ENCODE data around the gene C1orf167.

The C1orf167 gene

GRCh38 chr1:11787804-11788436, 25.9 kb downstream of the C1orf167 start:
- DNase-seq, result no peak

GRCh38 chr1:11788549-11789053, 26.6 kb downstream of the C1orf167 start:
- DNase-seq, result no peak

DNA sequence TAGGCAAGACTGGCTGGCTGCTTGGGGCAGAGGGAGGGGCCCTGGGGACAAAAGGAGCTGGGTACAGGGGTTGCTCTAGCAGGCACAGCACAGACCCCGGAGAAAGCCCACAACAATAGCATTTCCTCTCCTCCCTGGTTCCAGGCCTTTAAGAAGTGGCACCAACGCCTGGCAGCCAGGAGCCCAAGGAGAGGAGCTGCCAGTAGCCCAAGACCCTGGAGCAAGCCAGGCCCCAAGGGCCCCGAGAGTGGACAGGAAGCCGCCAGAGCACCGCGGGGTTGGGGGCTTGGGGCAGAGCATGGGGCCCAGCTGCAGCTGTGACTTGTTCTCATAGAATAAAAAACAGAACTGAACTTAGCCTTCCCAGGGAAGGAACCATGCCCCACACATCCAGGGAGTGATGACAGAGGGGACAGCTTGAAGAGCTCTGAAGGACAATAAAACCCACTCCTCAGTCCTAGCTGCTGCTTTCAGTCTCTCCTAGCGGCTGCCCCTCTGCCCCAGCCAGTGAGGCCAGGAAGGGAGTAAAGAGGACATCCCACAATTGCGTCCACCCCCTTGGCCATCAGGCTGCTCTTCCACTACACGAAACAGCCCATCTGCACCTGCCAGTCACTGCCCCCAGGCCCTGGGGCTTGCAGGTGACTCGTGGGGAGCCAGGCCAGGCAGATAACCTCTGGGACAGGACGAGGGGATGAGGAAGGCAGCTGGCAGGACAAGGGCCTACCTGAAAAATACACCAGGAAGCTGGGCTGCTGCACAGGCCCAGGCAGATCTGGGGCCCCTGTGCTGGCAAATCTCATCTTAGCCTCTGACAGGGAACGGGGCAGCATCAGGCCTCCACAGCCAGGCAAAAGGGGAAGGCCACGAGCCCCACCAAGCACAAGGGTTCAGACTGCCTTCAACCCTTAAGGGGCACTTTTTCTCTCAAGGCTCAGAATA, 27.4 kb downstream of the C1orf167 start:
- DNase-seq, result no peak

DNA sequence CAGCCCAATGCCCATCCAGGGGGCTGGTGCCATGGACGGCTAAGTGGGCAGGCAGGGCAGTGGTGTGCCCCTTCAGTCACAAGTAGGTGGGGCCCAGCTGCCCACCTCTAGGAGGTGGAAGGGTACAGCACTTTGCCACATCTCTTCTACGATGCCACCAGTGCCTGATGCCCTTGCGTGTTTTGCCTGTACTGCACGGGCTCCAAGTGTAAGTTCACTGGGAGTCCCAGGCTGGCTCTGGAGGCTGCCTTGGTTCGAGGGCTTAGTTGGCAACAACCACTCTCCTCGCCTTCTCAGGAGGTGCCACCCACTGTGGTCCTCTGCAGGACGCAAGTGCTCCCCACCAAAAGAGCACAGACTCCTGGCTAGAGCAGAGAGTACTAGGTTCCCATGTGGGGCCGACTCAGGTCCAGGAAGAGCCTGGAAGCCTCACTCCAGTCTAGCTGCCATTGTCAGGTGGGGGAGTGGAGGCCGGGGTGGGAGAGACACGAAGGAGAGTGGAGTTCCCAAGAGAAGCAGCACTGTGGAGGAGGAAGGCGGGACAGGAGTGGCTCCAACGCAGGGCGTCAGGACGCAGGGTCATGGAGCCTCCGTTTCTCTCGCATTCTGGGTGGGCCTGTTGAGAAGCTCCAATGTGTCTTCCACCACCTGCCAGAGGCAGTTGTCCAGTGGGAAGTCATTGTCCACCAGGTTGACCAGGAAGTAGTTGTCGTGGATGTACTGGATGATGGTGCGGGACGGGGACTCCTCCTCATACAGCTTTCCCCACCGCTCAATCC, 28.3 kb downstream of the C1orf167 start:
- no peak for DNase-seq

- no peak for DNase-seq
These were observed 29.1 kb downstream of the C1orf167 start for GRCh38 chr1:11790880-11791715.

DNA sequence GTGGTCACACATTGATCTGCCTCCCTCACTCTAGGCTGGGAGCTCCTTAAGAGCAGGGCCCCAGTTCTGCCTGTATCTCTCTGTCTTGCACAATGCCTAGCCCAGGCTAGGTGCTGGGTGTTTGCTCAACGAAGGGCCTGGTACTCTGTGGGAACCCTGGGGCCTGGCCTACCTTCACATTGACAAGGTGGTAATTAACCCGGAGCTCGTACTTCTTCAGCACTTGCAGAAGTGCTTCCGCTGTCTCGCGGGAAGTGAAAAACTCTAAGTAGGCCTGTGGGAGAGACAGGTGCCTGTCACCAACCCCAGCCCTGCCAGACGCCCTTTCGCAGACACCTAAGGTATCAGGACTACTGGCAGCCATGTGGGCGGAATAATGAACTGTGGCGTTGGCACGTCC, 30.1 kb downstream of the C1orf167 start:
- no peak for DNase-seq

DNA sequence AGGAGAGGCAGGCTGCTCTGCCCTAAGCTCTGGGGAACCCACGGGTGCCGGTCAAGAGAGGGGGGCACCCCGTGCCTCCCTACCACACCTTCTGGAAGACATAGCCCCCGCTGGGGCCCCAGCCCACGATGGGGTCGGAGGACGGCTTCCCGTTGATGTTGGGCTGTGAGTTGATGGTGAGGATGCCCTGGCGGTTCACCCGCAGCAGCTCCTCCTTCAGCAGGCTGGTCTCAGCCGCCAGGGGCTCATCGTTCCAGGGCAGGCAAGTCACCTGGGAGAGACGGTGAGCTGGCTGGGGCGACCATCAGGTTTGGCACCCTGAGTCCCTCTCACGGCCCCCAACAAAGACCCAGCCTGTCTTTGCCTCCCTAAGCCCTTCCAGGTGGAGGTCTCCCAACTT, 31.8 kb downstream of the C1orf167 start:
- DNase-seq, result no peak

DNA sequence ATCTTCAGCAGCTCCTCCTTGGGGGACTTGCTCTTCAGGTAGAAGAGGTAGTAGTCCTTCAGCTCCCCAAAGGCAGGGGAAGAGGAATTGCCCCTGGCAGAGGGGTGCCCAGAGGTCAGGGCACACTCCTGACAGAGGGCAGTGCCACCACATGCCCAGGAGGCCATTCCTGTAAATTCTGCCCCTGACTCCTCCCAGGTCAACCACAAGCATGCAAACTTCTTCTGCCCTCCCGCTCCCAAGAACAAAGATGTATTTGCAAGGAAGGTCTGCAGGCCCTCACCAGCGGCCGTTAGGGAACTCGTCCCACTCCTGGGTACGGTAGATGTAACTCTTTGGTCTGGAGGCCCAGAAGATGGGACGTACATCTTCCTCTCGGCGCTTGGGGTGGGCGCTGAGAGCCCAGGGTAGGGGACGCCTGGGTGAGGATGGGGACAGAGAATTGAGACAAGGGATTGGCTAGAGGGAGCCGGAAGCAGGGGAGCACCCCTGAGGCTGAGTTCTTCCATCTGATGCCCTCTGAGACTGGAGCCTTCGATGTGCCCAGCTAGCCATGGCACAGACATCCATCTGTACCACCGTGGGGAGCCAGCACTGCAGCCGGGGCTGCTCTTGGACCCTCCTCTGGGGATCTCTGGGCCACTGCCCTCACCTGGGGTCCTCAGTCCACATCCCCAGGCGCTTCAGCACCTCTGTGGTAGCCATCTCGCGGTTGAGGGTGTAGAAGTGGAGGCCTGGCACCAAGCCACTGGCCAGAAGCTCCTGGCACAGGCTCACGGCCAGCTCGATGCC, 32.6 kb downstream of the C1orf167 start:
- no peak for DNase-seq

DNA sequence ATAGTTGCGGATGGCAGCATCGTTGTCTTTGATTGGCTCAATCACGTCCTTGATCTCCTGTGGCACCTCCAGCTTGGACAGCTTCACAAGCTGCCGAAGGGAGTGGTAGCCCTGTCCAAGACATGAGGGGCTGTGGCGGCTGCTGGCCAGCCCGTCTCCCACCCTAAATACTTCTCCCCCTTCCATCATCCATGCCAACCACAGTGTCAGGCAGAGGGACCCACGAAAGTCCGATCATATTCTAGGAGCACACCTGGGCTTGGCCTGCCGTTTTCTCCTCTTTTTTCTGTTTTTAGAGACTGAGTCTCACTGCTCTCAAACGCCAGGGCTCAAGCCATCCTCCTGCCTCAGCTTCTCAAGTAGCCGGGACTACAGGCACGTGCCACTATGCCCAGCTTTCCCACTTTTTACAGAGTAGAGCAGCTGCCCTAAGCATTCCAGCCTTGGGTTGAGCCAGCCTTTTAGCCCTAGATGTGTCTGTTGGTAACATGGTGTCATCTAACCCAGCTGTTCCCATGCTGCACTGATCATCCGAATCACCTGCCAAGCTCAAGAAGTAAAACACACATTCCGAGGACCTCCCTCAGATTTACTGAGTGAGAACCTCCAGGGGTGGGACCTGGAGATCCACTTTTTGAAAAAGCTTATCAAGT, 33.4 kb downstream of the C1orf167 start:
- no peak for DNase-seq

- DNase-seq, result no peak
These were observed 34.2 kb downstream of the C1orf167 start for GRCh38 chr1:11796036-11796828.

- DNase-seq, result no peak
These were observed 35.7 kb downstream of the C1orf167 start for GRCh38 chr1:11797525-11798216.

GRCh38 chr1:11799099-11799498, 37.1 kb downstream of the C1orf167 start:
- no peak for DNase-seq

DNA sequence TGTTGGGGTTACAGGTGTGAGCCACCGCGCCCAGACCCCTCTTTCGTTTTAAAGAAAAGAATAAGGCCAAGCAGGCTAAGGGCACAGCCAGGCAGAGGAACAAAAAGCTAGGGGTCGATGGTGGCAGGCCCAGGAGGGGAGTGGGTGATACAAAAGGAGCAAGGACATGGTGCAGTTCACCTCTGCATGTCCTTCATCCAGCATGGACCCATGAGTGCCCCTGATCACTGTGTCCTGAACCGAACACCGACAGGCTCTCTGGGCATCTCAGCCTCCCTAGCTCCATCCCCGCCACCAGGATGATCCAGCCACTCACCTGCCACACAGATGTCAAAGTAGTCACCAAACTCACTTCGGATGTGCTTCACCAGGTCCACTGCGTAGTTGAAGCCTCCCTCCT, 37.9 kb downstream of the C1orf167 start:
- no peak for DNase-seq

- no peak for DNase-seq
These were observed 38.4 kb downstream of the C1orf167 start for GRCh38 chr1:11800391-11800755.

DNA sequence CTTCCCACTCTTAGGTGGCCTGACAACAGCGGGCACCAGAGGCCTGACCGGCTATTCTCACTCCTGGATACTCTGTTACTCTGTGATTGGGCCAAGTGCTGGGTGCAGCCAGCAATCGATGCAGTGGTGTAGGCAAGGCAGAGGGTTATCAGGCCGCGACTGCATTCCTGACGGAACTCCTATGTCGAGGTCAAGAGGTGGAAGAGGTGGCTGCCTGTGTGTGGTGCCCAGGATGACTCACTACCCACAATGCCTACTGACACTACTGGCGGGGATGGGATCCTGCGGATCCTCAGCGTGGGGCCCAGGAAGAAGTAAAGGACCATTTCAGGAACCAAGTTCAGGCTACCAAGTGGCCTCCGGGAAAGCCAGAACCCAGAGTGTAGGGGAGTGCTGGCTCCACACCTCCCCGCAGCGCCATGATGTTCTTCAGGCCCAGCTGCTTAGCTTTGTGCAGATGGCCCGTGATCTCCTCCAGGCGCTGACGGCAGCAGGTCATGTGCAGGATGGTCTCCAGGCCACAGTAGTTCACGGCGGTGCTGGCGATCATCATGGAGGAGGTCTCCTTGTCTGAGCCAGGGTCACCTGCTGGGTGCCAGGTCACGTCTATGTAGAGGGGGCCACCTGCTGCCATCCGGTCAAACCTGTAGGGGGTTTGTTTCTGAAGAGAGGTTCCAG, 38.9 kb downstream of the C1orf167 start:
- DNase-seq, result no peak

DNA sequence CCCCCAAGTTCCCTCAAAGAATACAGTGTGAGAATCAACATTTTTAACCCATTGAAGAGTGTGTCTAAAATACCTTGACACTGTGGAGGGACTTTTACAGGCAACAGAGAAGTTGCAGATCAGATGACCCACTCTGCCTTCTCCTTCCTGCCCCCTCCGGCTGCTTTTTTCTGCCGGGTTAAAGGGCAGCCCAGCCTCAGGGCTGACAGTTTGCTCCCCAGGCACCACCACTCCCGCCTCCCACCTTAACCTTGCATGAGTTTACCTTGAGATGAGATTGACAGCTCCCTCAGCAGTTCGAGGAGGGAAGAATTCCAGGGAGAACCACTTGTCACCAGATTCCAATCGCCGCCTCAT, 40.6 kb downstream of the C1orf167 start:
- no peak for DNase-seq

DNA sequence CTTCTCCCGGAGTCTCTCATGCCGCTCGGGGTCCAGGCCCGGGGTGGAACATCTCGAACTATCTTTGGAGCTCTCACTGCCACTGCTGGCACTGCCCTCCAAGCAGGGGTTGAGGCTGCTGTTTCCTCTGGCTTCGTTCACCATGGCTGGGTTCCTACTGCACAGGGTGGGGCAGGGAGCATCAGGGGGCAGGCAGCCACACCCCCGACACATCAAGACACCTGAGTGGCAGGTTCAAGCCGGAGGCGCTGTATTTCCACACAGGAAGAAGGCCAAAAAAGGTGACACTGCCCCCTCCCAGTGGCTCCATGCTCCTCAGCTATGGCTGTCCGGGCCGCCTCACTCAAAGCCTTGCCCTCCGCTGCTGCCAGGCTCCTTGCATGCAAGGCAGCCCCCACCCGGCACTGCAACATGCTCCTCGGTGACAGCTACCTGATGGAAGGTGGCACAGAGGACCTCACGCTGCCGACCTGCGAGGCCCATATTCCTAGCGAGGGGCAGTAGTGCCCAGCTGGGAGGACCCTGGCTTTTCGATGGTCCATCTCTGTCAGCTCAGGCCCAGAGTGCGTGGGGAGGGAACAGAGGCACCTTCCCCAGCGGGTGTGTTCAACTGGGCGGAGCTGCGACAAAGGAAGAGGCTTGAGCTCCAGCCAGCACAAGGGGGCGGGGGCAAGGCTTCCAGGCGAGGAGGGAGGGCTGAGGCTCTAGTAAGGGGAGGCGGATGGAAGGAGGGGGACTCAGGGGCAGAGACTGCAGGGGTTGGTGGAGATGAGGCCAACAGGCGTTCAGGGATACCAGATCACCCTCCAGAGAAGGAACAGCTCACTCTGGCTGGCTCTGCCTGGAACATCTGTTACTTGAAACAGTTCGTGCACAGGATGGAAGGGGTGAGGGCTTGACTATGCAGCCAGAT, 41.2 kb downstream of the C1orf167 start:
- DNase-seq, result peak; percentile 55

All from activated T-cell treated with anti-CD3 and anti-CD28 coated beads for 4 hours (primary cell).